D341Med (cell line): Measurements from ENCODE around the gene APPBP2.
"Not testable (repeated sequence)": the region's sequence is repeated elsewhere in the genome, so short reads cannot be mapped to it uniquely, and the experiment has no call there.

Experiments
- DNase-seq: peaks from one replicate; pipeline ENCODE4 v3.0.0; 2012; ENCODE audit warnings: low spot score

APPBP2 gene

DNA sequence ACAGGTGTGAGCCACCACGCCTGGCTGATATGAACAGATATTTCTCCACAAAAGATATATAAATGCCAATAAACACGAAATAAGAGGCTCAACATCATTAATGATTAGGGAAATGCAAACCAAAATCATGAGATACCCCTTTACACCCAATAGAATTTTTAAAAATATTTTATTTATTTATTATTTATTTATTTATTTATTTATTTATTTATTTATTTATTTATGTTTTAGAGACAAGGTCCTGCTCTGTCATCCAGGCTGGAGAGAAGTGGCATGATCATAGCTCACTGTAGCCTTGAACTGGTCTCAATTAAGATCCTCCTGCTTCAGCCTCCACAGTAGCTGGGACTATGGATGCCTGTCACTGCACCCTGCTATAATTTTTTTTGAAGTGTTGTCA is 30.8 kb downstream of the APPBP2 start:
- DNase-seq, result no peak

DNA sequence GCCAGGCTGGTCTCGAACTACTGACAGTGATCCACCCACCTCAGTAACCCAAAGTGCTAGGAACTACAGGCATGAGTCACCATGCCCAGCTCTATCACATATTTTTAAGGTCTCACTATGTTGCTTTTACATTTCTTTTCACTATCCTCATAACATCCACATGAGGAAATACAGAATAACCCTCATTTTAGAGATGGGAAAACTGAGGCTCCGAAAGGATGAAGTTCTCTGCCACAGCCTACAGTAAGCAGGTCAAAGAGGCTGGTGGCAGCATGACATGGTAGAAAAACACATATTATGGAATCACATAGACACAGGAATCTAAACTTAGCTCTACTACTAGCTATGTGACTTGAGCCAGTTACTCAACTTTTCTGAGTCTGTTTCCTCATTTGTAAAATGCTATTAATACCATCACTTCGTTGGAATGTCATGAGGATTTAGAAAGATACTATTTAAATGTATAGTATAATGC is 32.2 kb downstream of the APPBP2 start:
- no peak for DNase-seq

DNA sequence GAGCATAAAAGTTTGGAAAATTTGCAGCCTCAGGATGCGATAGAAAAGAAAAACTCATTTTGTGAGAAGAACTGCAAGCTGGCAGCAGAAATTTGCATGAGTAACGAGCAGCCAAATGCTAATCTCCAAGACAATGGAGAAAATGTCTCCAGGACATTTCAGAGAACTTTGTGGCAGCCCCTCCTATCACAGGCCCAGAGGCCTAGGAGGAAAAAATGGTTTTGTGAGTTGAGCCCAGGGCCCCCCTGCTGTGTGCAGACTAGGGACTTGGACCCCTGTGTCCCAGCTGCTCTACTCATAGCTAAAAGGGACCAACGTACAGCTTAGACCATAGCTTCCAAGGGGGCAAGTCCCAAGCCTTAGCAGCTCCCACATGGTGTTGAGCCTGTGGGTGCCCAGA is 34.3 kb downstream of the APPBP2 start:
- DNase-seq, result no peak

DNA sequence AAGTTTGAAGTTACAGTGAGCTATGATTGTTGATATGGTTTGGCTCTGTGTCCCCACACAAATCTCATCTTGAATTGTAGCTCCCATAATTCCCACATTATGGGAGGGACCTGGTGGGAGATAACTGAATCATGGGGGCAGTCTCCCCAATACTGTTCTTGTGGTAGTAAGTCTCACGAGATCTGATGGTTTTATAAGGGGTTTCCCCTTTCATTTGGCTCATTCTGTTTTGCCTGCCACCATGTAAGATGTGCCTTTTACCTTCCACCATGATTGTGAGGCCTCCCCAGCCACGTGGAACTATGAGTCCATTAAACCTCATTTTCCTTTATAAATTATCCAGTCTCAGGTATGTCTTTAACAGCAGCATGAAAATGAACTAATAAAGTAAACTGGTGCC is 35.4 kb downstream of the APPBP2 start:
- DNase-seq, result not testable (repeated sequence)

DNA sequence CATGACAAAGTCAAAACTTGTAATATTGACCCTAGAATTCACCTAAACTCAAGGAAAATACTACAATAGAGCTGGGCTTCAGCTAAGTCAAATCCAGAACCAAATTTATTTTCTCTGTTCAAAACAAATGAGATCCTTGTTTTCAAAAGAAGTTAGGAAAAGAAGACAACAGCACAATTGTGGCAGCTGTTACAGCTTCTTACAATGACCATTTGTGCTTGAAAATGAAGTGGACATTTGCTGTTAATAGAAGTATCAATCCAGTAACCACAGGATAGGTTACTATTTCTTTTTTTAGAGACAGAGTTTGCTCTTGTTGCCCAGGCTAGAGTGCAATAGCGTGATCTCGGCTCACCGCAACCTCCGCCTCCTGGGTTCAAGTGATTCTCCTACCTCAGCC is 44.4 kb downstream of the APPBP2 start:
- no peak for DNase-seq

DNA sequence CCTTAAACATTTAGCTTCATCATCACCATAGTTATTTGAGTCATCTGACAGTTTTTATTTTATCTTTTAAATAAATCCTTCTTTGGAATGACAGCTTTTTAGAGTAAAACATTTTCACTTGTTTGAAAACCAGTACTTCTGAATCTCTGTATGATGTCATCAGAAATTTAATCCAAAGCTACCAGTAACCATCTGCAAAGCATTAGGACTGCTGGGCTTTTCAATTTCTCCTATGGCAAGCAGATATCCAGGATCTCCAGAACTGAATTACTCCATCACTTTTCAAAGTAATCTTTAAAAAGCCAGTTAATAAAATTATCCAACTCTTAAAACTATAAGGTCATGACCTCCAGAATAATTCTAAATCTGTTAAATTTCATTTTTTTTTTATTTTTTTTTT is 52.3 kb downstream of the APPBP2 start:
- DNase-seq, result no peak

DNA sequence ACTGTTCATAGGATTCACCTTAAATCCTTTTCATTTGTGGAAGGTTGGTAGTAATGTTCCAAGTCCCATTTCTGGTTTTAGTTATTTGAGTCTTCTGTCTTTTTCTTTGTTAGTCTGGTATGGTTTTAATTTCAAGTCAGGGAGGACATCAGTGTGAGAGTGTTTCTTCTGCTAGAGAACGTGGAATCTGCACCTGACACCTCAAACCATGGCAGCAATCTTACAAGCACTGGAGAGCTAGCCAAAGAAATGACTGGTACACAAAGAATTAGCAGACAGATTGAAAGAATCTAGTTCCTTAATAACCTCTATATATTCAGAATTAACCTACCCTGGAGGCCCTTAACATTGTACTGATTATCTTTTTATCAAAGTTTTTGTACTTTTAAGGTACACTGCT is 53.6 kb downstream of the APPBP2 start:
- no peak for DNase-seq

DNA sequence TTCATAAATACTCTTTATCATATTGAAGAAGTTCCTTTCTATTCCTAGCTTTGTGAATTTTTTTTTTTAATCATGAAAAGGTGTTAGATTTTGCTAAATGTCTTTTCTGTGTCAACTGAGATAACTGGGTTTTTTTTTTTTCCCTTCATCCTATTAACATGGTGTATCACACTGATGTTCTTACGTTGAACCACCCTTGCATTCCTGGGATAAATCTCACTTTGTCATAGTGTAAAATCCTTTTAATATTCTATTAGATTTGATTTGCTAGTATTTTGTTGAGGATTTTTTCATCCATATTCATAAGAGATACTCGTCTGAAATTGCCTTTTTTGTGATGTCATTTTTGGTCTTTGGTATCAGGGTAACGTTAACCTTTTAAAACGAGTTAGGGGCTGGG is 54.6 kb downstream of the APPBP2 start:
- no peak for DNase-seq

DNA sequence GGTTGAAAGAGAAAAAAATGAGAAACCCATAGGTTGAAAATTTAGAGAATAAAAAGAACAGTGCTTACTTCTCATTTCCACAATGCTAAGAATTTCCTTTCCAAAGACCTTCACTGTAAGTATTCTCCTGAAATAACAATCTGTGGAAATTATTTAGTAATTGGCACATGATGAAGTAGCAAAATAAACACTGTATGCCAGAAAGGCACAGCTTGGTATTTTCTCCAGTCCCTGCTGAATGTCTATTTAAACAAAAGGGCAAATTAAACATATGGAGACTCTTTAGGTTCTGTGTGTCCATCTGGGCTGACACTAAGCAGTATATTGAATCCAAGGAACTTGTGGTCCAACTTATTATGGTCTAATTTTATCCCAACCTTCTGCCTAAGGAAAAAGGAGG is 57.7 kb downstream of the APPBP2 start:
- DNase-seq, result no peak

DNA sequence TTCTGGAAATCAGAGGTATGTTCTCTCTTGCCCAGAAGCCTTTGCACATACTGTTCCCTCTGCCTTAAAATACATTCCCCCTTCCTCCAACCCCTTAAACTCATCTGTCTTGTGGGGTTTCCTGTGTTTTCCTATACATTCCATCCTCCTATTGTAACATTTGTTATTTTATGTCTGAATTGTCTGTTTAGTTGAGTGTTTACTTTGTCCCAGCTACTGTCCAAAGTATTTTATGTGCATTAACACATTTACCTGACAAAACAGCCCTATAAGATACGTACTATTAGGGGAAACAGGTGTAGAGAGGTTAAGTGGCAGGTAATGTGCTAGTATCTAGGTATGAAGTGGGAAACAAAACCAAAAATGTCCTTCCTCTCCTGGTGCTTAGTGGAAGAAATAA is 61.7 kb downstream of the APPBP2 start:
- no peak for DNase-seq

DNA sequence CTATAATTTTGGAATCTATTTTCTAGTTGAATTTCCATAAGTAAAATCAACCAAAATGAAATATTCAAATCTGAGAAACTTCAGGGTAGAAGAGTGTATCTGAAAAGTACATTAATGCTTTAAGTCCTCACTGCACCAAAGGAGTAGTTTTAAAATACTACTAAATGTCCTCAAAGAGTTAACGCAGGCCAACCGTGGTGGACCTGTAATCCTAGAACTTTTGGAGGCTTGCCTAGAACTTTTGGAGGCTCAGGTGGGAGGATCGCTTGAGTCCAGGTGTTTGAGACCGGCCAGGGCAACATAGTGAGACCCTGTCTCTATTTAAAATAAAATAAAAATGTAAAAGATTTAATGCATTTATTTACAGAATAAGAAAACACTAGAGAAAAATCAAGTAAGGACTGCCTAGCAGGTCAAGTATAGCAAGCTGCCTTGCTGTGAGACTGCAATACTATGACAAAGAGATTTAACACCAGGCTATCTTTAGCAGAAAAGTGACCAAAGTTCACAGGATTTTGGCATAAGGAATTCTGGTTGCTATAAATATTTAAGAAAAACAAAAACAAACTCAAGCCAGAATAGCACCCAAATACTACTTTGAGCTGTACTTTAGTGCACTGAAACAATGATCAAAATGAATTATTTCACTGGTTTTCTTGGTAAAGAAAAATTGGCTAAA is 62.7 kb downstream of the APPBP2 start:
- no peak for DNase-seq

DNA sequence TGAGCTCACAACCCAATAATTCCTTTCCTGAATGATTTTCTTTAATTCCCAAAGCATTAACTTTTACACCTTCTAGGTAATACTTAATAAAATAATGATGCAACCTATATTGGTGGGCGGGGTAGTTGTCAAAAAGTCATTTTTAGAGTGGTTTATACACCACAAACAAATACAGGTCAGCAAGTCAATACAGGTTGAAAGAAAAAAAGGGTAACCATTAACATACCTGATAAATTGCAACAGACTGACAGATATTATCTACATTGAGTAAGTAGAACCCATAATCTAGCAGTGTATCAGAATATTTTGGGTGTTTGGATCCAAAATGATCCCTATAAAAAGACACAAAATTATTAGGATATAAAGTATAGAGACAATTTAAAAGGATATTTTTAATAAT is 64.5 kb downstream of the APPBP2 start:
- DNase-seq, result no peak

DNA sequence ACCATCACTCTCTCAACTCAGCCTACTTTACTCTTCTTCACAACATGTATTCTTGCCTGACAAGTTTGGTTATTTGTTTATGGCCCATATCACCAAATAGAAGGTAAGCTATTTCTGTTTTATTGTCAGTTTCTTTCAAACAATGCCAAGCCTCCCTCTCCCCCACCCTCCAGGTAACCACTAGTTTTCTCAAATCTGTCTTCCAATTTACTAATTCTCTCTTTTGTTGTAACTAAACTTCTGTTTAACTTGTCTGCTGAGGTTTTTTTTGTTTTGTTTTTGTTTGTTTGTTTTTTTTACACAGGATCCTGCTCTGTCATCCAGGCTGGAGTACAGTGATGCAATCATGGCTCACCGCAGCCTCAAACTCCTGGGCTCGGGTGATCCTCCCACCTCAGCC is 68.9 kb downstream of the APPBP2 start:
- DNase-seq, result no peak

DNA sequence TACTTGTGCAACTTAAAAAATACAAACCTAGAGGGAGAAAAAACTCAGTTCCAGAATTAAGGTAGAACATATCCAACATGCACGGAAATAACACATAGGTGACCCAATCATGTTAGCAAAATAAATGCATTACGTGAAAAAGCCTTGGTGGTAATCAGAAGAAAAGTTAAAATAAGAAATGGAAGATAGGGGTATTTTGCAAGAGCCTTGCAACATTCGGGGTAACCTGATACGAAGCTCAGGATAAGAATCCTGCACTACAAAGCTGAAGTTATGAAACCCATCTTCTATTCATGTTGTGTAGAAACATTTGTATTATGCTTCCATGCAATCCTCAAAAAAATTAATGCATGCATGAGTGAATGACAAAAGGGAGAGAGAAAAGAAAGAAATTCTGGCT is 70.7 kb downstream of the APPBP2 start:
- DNase-seq, result no peak

DNA sequence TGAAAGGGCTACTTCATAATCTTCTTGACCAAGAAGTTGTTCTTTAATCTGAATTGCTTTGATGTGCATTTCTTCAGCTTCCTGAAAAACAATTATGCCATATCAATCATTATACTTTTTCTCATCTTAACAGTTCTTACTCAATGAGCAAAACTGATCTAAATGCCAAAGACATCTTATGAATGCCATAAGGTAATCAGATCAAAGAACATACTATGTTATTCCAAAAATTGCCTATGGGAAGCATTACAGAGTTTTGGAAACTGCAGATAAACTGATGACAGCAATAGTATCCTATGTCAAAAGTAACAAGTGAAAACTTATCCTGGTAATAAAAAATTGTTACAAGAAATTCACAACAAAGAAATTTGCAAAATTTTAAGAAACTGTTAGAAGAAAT is 74.1 kb downstream of the APPBP2 start:
- DNase-seq, result no peak

DNA sequence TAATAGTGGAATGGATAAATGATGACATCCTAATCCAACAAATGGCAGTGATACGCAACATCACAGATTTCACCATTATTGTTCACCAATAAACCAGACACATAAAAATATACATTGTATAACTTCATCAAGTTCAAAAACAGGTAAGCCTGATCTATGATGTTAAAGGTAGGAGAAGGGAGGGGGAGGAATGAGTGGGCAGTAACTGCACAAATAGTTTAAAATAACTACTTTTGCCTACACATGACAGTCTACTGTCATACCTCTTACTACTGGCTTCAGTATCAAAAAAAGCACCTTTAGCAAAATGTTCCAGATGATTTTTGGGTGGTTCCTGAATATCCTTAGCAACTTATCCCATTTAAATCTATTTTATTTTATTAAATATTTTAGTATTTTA is 75.0 kb downstream of the APPBP2 start:
- DNase-seq, result no peak

DNA sequence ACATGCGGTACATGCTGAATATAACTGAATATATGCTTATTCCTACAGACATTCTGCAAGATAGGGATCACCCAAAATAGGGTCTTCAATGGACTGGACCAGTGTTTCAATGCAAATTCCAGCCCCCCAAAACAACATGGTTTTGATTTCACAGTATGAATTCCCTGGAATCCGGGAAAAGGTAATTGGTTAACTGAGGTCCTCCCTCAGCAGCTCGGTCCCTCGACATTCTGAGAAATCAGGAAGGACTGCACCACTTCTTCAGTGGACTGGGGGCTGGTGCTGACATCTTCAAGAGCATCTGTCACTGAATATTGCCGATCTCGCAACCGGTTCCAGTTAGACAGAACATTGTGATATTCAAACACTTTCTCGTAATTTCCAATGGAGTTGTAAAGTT is 78.7 kb downstream of the APPBP2 start:
- DNase-seq, result no peak

DNA sequence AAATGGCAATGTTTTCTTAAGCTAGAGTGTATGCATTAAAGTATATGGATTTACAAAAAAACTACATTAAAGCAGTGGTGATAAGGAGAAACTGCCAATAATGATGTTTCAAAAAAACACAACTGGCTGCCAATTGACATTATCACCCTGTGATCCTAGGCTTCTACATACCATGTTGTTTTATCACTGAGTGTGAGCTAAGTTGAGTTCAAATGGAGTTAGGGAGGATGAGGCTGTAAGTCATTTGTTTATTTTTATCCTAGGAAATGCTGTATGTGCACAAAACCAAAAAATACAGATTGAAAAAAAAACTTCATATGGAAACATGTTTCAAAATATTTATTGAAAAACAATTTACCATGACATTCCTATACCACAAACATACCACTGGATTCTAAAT is 80.9 kb downstream of the APPBP2 start:
- DNase-seq, result no peak

DNA sequence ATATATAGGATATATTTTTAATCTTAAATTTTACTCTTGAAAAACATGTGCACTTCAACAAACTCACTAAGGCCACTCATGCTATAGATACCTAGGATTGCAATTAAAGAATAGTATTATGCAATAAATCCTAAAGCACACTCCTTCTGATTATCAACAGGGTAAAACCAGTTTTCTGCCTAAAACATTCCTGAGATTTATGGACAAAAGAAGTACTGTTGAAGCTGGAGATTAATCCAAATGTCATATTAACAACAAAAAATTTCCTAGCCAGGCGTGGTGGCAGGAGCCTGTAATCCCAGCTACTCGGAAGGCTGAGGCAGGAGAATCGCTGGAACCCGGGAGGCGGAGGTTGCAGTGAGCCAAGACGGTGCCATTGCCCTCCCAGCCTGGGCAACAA is 82.3 kb downstream of the APPBP2 start:
- DNase-seq, result no peak

DNA sequence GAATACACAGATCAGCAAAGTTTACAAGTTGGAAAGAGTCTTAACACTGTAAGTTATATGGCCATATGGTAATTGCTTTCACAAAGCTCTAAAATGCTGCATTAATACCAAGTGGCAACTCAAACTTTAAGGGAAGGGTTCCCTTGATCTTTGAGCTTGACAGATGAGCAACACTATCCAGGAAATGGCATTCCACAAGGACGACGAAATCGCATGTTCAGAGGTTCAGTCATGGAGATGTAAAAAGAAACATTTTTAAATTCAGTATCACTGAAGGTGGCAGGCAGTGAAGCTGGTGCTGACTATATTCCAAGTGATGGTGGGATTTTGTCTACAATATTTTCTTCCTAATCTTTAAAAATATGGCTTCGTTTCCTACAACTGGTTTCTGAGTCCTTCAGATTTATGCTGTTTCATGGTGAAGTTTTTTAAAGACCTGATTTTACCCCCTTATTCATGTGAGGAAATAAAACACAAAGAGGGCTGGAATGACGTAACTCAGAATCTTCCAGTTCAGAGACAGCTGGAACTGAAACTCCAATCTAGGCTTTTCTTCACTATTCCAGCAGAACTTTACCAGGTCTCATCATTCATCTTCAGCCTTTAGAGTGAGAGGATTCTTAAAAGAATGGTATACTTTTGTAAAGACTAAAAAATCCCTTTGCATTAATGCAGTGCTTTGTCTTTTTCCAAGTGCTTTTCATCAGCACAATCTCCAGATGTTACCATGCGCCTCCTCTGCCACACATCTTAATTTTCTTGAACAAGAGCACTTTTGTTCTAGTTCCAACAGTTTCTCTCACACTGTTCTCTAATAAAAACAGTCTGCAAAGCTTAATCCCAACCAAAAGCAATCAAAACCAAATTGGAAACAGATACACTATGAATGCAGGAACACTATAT is 83.5 kb downstream of the APPBP2 start:
- no peak for DNase-seq

DNA sequence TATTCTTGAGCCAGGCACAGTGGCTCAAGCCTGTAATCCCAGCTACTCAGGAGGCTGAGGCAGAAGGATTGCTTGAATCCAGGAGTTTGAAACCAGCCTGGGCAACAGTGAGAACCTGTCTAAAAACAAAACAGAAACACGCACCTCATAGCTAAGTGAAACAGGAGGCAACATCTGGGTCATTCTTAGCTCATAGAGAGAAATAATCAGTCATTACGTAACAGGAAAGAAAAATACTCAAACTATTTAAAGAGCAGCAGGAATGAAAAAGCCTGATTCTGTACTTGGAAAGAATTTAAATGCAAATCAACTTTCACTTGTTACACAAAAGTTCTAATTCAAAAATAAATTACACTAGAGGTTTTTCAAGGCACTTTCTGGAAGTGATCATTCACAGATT is 86.5 kb downstream of the APPBP2 start:
- no peak for DNase-seq

DNA sequence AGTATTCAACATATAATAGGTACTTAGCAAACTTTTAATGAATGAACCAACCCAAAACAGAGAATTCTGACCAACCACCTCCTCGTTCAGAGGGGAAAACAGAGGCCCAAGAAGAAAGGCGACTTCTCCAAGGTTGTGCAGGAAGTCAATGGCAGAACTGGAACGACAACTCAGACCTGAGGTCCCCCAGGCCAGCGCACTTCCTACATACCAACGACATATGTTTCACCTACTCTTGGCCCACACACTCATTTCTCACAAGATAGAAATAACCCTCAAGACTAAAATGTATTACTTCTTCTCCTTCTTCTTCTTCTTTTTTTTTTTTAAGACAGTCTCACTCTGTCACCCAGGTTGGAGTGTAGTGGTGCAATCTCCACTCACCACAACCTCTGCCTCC is 89.4 kb downstream of the APPBP2 start:
- DNase-seq, result no peak
